Activated CD4-positive, alpha-beta T cell treated with anti-CD3 and anti-CD28 coated beads, Interleukin-2, amount 50 U/mL, for 4 hours (primary cell): ENCODE measurements around the gene EPB41L1.

Experiments used
- DNase-seq, 2 experiments: peaks; one replicate each; pipeline ENCODE4 v3.0.0-alpha.2; 2020

EPB41L1 gene

DNA sequence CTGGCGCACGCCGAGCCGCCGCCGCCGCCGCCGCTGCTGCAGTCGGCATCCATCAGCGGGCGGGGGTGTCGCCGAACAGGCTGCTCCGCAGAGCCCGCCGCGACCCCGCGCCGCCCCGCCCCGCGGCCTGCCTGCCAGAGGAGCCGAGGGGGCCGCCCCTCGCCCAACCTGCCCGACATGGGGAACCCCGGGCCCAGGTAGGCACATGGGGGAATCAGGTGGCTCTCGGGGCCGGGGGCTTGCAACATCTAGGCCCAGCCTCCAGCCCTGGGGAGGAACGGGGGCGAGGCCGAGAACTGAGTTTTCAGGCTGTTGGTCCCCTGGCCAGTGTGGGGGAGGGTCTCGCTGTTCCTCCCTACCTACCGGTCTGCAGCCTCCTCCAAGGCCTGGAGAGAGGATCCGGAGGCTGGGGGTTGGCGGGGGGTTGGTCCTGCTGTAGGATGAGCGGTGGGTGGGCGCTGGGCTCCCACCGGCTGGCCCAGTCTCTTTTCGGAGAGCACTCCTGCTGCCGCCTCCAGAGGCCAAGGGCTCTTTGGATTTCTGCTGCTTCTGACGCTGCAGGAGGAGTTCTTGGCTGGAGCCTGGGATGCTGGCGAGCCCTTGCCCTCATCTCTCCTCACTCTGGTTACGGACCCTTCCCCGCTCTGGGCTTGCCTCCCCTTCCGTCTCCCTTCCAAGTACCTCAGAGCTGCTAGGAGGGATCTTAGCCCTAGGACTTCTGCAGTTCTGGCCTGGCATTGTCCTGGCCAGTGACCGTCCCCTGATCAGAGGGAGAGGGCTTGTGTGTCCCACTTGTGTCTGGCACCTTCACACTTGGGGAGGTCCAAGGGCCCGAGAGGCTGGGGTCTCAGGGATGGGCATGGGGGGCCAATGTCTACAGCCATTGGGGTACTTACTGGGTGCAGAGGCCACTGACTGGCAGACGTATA, at the start of gene EPB41L1:
TSS of gene EPB41L1 (plus strand) at position 41 of the 929 bp plus-strand sequence. CDS start 19,038 bp downstream, outside the sequence.
- DNase-seq, result no peak

DNA sequence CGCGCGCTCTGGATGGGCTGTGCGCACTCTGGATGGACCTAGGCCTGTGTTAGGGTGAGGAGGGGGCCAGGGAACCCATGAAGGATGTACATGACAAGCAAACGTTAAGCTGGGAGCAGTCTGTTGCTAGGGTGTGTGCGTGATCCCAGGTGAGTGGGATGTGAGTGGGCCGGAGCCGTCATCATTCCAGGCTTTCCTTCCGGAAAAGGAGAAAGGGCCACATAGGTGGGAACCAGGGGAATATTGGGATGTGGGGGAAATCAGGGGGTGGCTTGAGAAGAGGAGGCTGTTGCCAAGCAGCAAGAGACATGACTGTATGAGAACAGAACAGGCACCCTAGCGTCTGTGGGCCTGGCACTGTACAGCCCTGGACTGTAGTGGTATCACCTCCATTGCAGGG, 49.7 kb upstream of the EPB41L1 start:
- DNase-seq, result no peak

GRCh38 chr20:36105711-36106226, 48.8 kb upstream of the EPB41L1 start:
- DNase-seq, result no peak

DNA sequence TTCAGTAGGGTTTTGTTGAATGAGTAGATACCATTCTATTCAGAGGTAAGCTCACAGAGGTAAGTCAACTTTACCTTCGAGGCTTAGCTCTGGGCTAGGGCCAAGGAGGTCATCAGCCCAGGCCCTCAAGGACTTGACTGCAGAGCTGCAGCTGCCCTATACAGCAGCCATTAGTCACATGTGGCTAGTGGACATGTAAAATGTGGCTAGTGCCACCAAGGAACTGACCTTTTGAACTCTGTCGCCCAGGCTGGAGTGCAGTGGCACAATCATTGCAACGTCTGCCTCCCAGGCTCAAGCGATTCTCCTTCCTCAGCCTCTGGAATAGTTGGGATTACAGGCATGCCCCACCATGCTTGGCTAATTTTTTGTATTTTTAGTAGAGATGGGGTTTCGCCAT, 47.9 kb upstream of the EPB41L1 start:
- no peak for DNase-seq

DNA sequence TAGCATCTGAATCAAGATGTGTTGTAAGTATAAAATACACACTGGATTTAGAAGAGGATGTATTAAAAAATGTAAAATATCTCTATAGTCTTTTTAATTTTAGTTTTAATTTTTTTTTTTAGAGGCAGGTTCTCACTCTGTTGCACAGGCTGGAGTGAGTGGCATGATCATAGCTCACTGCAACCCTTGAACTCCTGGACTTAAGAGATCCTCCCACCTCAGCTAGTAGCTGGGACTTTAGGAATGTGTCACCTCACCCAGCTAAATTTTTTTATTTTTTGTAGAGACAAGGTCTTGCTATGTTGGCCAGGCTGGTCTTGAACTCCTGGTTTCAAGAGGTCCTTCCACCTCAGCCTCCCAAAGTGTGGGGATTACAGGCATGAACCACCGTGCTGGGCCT, 46.7 kb upstream of the EPB41L1 start:
- no peak for DNase-seq

GRCh38 chr20:36109251-36109947, 45.1 kb upstream of the EPB41L1 start:
- DNase-seq, result no peak

- no peak for DNase-seq
Measured at GRCh38 chr20:36110994-36111393, 43.5 kb upstream of the EPB41L1 start.

DNA sequence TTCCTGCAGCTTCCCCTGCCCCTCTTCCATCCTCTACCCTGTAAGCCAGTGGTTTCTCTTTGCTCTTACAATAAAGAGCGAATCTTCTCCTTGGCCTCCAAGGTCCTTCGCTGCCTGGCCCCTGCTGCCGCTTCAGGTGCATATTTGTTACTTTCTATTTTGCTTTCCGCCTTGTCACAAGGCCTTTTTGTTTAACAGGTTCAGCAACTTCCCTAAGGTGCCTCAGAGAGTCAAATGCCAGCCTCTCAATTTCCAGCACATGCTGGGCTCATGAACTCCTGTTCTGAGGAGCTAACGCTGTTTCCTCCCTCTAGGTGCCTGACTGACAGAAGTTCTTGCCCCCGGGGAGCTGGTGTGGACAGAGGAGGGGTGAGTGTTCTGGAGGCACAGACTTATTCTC, 42.4 kb upstream of the EPB41L1 start:
- DNase-seq, result no peak

- no peak for DNase-seq
Measured at GRCh38 chr20:36113036-36113435, 41.5 kb upstream of the EPB41L1 start.

GRCh38 chr20:36113566-36114250, 40.8 kb upstream of the EPB41L1 start:
- DNase-seq, result no peak

DNA sequence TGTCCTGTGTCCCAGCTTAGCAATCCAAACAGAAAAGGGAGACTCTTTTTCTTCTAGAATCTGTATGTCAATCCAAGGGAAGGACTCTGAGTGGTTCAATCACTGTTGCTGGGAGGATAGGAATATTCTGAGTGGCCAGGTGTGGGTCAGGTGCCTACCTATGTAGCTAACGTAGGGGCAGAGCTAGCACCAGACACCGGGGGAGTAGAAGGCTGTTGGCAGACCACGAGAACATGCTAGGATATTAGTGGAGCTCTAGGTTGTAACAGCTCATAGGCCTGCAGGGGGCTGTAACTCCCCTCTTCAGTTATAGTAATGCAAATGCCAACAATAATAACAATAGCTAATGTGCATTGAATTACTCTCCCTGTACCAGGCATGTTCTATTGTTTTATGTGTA, 39.8 kb upstream of the EPB41L1 start:
- no peak for DNase-seq

GRCh38 chr20:36115925-36116324, 38.6 kb upstream of the EPB41L1 start:
- no peak for DNase-seq

- no peak for DNase-seq
Measured at GRCh38 chr20:36116807-36117441, 37.6 kb upstream of the EPB41L1 start.

DNA sequence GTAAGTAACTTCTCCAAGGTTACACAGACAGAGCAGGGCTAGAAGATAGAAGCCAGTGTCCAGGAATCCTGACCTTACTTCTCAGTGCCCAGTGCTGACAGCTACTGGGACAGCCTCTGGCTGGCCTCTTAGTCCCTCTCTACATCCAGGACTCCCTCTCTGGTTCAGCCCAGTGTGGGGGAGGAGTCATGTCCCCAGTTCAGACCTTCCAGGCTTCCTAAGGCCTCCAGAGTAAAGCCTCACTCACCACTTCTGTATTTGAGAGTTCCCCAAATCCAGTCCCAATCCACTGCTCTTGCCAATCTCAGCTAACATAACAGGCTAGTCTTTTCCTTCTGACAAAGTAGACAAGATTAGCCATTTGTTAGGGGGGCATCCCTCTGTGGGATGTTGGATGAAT, 36.9 kb upstream of the EPB41L1 start:
- DNase-seq, result no peak

DNA sequence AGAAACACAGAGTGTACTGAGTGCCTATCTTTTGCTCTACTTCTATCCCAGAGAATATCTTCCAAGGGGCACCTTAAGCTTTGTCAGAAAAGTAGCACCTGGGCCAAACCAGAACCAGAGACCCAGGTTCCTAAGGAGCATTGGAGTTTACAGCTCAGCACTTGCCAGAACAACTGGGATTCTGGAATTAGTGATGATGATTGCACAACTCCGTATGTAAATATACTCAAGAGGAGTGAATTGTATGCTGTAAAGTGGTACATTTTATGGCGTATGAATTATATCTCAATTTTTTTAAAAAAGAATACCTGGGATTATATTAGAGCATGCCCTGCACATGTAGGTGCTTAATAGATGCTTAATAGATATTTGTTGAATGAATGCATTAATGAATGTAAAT, 36.2 kb upstream of the EPB41L1 start:
- DNase-seq, result no peak

GRCh38 chr20:36119537-36119936, 35.0 kb upstream of the EPB41L1 start:
- no peak for DNase-seq

- no peak for DNase-seq
Measured at GRCh38 chr20:36120241-36120640, 34.3 kb upstream of the EPB41L1 start.

DNA sequence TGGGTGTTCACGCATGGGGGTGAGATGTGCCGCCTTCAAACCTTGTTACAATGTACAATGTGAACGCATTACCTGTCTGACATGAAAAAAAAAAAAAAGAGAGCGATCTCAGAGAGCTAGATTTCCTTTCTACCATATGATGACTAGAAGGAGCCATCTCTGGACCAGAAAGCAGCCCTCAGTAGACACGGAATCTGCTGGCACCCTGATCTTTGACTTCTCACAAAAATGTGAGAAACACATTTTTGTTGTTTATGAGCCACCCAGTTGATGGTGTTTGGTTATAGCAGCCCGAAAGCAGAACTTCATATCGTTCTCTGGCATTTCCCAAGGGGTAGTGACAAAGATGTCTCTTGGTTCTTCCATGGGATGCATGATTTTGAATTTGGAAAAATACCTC, 33.5 kb upstream of the EPB41L1 start:
- DNase-seq, result no peak

- no peak for DNase-seq
Measured at GRCh38 chr20:36121981-36122930, 32.3 kb upstream of the EPB41L1 start.

DNA sequence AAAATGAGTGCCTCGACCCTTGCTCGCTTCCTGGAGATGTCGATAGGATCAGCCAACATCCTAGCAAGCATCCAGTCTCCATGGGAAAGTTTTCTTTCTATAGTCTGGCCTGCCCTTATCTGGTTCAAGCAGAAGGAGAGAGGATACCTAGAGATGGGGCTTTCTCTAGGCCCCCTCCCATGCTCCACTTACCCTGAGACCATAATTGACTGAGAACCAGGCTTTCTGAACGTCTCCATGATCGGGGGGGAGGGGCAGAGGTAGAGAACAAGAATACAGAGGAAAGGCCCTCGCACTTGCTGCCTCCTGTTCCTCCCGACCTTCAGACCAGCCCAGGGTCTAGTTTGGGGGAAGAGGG, 31.6 kb upstream of the EPB41L1 start:
- DNase-seq, result no peak

DNA sequence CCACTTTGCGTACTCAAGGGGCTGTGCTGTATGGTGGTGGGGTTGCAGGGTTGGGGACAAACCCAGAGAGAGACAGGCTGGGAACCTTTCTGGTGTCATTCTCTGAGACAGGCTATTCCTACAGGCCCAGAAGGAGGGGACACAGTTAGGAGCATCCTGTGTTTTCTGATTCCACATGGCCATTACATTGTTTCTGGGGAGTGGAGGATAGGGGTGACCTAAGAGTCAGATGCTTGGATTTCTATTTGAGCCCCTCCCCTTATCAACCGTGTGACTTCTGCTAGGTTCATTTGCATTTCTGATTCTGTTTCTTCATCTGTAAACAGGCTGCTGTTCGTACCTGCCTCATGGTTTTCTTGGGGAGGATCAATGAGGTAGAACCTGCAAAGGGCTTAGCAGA, 29.4 kb upstream of the EPB41L1 start:
- no peak for DNase-seq
